MM.1S (cell line): ENCODE data around the gene KLHDC10.

Experiments used
- DNase-seq: peaks from one replicate; pipeline ENCODE4 v3.0.0-alpha.2; 2015
- H2AFZ ChIP-seq: fragments of 300-600 bp; sonication (generic); 2 replicates; pipeline ENCODE4 v1.6.0; 2016; ENCODE audit warnings: antibody characterized with exemption, low read length
- H3F3A ChIP-seq: fragments of 300-600 bp; sonication (generic); 2 replicates; pipeline ENCODE4 v1.6.1; 2016; ENCODE audit warnings: mild to moderate bottlenecking, antibody characterized with exemption, low read length, moderate library complexity, mixed read lengths; ENCODE audit not compliant: insufficient read depth
- H3K27ac ChIP-seq: fragments of 300-600 bp; sonication (generic); 2 replicates; pipeline ENCODE4 v1.5.1; 2016; ENCODE audit warnings: mild to moderate bottlenecking, low read length
- H3K27me3 ChIP-seq: fragments of 300-600 bp; sonication (generic); replicated peaks from 2 replicates; pipeline ENCODE4 v1.6.0; 2016; ENCODE audit warnings: low read length; ENCODE audit not compliant: insufficient read depth
- H3K36me3 ChIP-seq: fragments of 300-600 bp; sonication (generic); replicated peaks from 2 replicates; pipeline ENCODE4 v1.6.1; 2016; ENCODE audit warnings: mild to moderate bottlenecking, low read length, mixed read lengths; ENCODE audit not compliant: insufficient read depth
- H3K4me1 ChIP-seq: fragments of 300-600 bp; sonication (generic); 2 replicates; pipeline ENCODE4 v1.6.1; 2016; ENCODE audit warnings: low read length, mixed read lengths
- H3K4me2 ChIP-seq: fragments of 300-600 bp; sonication (generic); 2 replicates; pipeline ENCODE4 v1.6.0; 2016; ENCODE audit warnings: low read depth, low read length
- H3K4me3 ChIP-seq: fragments of 300-600 bp; sonication (generic); 2 replicates; pipeline ENCODE4 v1.5.1; 2016; ENCODE audit warnings: low read length, mixed read lengths
- H3K79me2 ChIP-seq: fragments of 300-600 bp; sonication (generic); 2 replicates; pipeline ENCODE4 v1.6.1; 2016; ENCODE audit warnings: mixed run types, low read length, mixed read lengths
- H3K9ac ChIP-seq: fragments of 300-600 bp; sonication (generic); 2 replicates; pipeline ENCODE4 v1.6.1; 2016; ENCODE audit warnings: low read length, mixed read lengths
- H3K9me2 ChIP-seq: fragments of 300-600 bp; sonication (generic); replicated peaks from 2 replicates; pipeline ENCODE4 v1.6.1; 2016; ENCODE audit warnings: mild to moderate bottlenecking, low read length, mixed read lengths; ENCODE audit not compliant: insufficient read depth
- H3K9me3 ChIP-seq: fragments of 300-600 bp; sonication (generic); replicated peaks from 2 replicates; pipeline ENCODE4 v1.6.1; 2016; ENCODE audit warnings: mild to moderate bottlenecking, low read length, mixed read lengths; ENCODE audit not compliant: insufficient read depth
- H4K20me1 ChIP-seq: fragments of 300-600 bp; sonication (generic); 2 replicates; pipeline ENCODE4 v1.6.1; 2016; ENCODE audit warnings: mild to moderate bottlenecking, low read length, moderate library complexity, mixed read lengths; ENCODE audit not compliant: insufficient read depth
- CTCF ChIP-seq: fragments of 300-600 bp; sonication (generic); IDR thresholded peaks from 2 replicates; pipeline ENCODE4 v1.5.1; 2016; ENCODE audit warnings: antibody characterized with exemption, low read length, mixed read lengths
- EZH2 ChIP-seq: fragments of 300-600 bp; sonication (generic); optimal IDR thresholded peaks from 2 replicates; pipeline ENCODE3; 2017; ENCODE audit warnings: low read depth, mild to moderate bottlenecking, antibody characterized with exemption, low read length, mixed read lengths
- EZH2phosphoT487 ChIP-seq: fragments of 300-600 bp; sonication (generic); IDR thresholded peaks from 2 replicates; pipeline ENCODE4 v1.6.1; 2018; ENCODE audit warnings: antibody characterized with exemption, low read length

KLHDC10 gene

DNA sequence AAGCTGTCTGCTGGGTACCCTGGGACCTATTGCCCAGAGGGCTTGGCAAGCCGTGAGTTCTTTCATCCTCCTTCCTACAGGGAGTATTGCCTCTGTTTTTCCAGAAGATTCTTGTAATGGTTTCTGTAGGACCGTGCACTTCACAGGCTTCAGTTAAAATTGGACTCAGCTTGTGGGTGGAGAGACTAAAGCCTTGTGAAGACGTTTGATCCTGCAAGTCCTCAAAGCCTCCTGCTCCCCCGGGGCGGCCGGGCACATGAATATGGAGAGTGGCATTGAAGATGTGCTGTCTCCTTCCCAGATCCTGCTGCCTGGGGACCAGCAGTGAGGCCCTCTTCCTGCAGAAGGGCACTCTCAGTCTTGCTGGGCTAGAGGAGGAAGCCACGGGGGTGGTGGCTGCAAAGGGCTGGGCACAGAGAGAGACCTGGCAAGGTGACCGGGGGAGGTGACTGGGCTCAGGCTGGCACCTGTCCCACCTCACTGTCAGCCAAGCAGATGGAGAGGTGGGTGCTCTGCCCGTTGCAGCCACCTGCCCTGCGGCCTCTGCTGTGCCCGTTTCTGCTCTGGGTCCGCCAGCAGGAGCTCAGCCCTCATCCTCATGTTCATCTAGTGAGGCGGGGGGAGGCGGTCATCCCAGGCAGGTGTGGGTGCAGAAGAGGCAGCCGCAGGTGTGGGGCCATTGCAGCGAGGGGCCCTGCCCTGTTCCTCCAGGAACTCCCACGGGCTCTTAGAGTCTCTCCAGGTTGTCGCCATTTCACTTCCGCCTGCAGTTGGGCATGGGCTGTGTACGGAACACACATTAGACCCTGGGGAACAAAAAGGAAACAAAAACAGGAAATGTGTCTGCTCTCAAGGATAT lies 79.2 kb downstream of the KLHDC10 start:
- no peaks in the 10 kb centered on the region for H3K36me3 ChIP-seq
- no peaks in the 10 kb centered on the region for H3K4me1 ChIP-seq
- no peak overlapping the region for H3K4me3 ChIP-seq
- no peaks in the 10 kb centered on the region for H3F3A ChIP-seq
- no peak overlapping the region for H2AFZ ChIP-seq
- no peaks in the 10 kb centered on the region for H3K9me3 ChIP-seq
- H3K27me3 ChIP-seq, result no peaks in the 10 kb centered on the region
- H3K79me2 ChIP-seq, result no peaks in the 10 kb centered on the region
- no peak overlapping the region for H3K4me2 ChIP-seq
- H3K9ac ChIP-seq, result no peak overlapping the region
- TF ChIP-seq EZH2 (no peak), CTCF (no peak), EZH2phosphoT487 (no peak)
- no peak overlapping the region for H3K27ac ChIP-seq
- no peaks in the 10 kb centered on the region for H4K20me1 ChIP-seq
- H3K9me2 ChIP-seq, result no peaks in the 10 kb centered on the region
- no peak for DNase-seq

DNA sequence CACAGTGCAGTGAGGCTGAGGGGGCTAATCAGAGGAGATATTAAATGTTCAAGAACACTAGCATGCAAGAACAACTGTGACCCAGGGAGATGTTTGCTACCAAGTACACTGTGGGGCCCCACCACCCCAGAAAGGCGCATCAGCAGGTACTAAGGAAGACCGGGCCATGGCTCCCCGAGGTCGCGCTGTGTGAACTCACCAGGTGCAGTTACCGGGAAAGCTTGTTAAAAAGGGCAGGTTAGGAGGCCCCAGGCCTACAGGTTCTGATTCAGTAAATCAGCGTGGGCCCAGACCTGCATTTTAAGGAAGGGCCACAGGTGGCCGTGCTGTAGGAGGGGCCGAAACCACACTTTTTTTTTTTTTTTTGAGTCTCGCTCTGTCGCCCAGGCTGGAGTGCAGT lies 80.3 kb downstream of the KLHDC10 start:
- Histone ChIP-seq H4K20me1 (no peaks in the 10 kb centered on the region), H3K36me3 (no peaks in the 10 kb centered on the region), H3K9me2 (no peaks in the 10 kb centered on the region), H2AFZ (no peak overlapping the region), H3K4me1 (no peaks in the 10 kb centered on the region), H3K9me3 (no peaks in the 10 kb centered on the region), H3K27ac (no peak overlapping the region), H3K9ac (no peak overlapping the region), H3F3A (no peaks in the 10 kb centered on the region), H3K79me2 (no peaks in the 10 kb centered on the region), H3K4me3 (no peak overlapping the region), H3K4me2 (no peak overlapping the region), H3K27me3 (no peaks in the 10 kb centered on the region)
- DNase-seq, result peak; percentile 38
- no peak for TF ChIP-seq EZH2phosphoT487
- no peak for TF ChIP-seq EZH2
- TF ChIP-seq CTCF, result no peak

GRCh38 chr7:130151591-130152492 lies 81.5 kb downstream of the KLHDC10 start:
- Histone ChIP-seq H3F3A (no peaks in the 10 kb centered on the region), H3K4me1 (no peaks in the 10 kb centered on the region), H3K4me3 (no peak overlapping the region), H3K79me2 (no peaks in the 10 kb centered on the region), H2AFZ (no peak overlapping the region), H3K27me3 (no peaks in the 10 kb centered on the region), H3K9me2 (no peaks in the 10 kb centered on the region), H3K36me3 (no peaks in the 10 kb centered on the region), H4K20me1 (no peaks in the 10 kb centered on the region), H3K9ac (no peak overlapping the region), H3K27ac (no peak overlapping the region), H3K9me3 (no peaks in the 10 kb centered on the region), H3K4me2 (no peak overlapping the region)
- TF ChIP-seq EZH2 (no peak), EZH2phosphoT487 (no peak), CTCF (no peak)
- no peak for DNase-seq
